GM12878 (cell line): ENCODE data around the gene PP2D1.

ENCODE experiments used
- CHD1 ChIP-seq: IDR thresholded peaks from 2 replicates; pipeline ENCODE4 v1.6.1; 2012; ENCODE audit warnings: low read depth, low read length, improper control_type of control experiment
- IKZF2 ChIP-seq, 2 experiments: fragments of 450-650 bp; IDR thresholded peaks; 2 replicates each; pipeline ENCODE4 v1.6.1; 2017; ENCODE audit warnings: mild to moderate bottlenecking in 2 of 2, moderate library complexity in 2 of 2
- NBN ChIP-seq: fragments of 450-650 bp; IDR thresholded peaks from 2 replicates; pipeline ENCODE4 v1.6.1; 2016
- POLR2A ChIP-seq: IDR thresholded peaks from 2 replicates; pipeline ENCODE4 v1.6.1; 2011; ENCODE audit warnings: low read depth, mild to moderate bottlenecking, low read length
- POLR2AphosphoS5 ChIP-seq: IDR thresholded peaks from 2 replicates; pipeline ENCODE4 v1.6.1; 2011; ENCODE audit warnings: mild to moderate bottlenecking, low read length, inconsistent platforms
- POU2F2 ChIP-seq: IDR thresholded peaks from 3 replicates; pipeline ENCODE4 v1.6.1; 2011; ENCODE audit warnings: low read depth, mild to moderate bottlenecking, low read length, borderline replicate concordance
- RCOR1 ChIP-seq: conservative IDR thresholded peaks from 2 replicates; pipeline ENCODE4 v1.6.1; 2012; ENCODE audit warnings: low read depth, low read length, improper control_type of control experiment
- TF ChIP-seq, protein P1 (sequence below), 3 experiments: IDR thresholded peaks in 2 of 3; conservative IDR thresholded peaks in 1 of 3; 2 replicates each; pipeline ENCODE4 v1.5.1; 2011; ENCODE audit warnings: low read depth in 3 of 3, low read length in 3 of 3, mild to moderate bottlenecking in 3 of 3, control low read depth in 2 of 3, moderate library complexity in 2 of 3, inconsistent platforms in 1 of 3, mixed read lengths in 1 of 3; ENCODE audit not compliant: control insufficient read depth in 2 of 3, insufficient read depth in 1 of 3; ENCODE audit errors: extremely low read depth in 1 of 3
- TF ChIP-seq, protein P2 (sequence below): IDR thresholded peaks from 2 replicates; pipeline ENCODE4 v1.6.1; 2012; ENCODE audit warnings: low read depth, low read length, improper control_type of control experiment

DNA sequence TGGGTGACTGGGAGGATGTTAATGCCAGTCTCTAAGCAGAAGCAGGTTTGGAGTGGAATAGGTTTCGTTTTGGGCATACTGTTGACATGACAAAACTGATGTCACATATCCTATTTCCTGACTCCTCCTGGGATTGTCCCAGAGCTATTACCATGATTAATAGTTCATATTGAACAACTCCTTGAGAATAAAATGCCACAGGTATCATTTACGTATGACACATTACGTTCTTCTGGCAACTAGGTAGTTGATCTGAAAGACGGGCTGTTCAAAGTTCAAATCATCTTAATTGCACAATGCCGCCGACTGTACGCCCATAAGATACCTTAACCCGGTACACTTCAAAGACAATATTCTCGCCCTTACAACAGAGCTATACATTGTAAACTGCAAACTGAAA is 66.5 kb downstream of the PP2D1 start:
- no peak for TF ChIP-seq CHD1
- no peak for TF ChIP-seq POLR2A
- TF ChIP-seq POU2F2 = no peak
- TF ChIP-seq, protein P1, sequence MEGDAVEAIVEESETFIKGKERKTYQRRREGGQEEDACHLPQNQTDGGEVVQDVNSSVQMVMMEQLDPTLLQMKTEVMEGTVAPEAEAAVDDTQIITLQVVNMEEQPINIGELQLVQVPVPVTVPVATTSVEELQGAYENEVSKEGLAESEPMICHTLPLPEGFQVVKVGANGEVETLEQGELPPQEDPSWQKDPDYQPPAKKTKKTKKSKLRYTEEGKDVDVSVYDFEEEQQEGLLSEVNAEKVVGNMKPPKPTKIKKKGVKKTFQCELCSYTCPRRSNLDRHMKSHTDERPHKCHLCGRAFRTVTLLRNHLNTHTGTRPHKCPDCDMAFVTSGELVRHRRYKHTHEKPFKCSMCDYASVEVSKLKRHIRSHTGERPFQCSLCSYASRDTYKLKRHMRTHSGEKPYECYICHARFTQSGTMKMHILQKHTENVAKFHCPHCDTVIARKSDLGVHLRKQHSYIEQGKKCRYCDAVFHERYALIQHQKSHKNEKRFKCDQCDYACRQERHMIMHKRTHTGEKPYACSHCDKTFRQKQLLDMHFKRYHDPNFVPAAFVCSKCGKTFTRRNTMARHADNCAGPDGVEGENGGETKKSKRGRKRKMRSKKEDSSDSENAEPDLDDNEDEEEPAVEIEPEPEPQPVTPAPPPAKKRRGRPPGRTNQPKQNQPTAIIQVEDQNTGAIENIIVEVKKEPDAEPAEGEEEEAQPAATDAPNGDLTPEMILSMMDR (IDR thresholded peaks at IDR 0.05 in 2 of 3, conservative IDR thresholded peaks at IDR 0.05 in 1 of 3; ENCODE audit: control insufficient read depth in 2 of 3, extremely low read depth in 1 of 3, insufficient read depth in 1 of 3, low read depth in 3 of 3, low read length in 3 of 3) = no peak
- TF ChIP-seq POLR2AphosphoS5 = no peak
- no peak for TF ChIP-seq RCOR1
- TF ChIP-seq, protein P2, sequence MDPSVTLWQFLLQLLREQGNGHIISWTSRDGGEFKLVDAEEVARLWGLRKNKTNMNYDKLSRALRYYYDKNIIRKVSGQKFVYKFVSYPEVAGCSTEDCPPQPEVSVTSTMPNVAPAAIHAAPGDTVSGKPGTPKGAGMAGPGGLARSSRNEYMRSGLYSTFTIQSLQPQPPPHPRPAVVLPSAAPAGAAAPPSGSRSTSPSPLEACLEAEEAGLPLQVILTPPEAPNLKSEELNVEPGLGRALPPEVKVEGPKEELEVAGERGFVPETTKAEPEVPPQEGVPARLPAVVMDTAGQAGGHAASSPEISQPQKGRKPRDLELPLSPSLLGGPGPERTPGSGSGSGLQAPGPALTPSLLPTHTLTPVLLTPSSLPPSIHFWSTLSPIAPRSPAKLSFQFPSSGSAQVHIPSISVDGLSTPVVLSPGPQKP = no peak
- no peak for TF ChIP-seq IKZF2 (IDR thresholded peaks at IDR 0.05)
- TF ChIP-seq NBN = no peak
